ENCODE measurements around the gene TNFRSF18.

TNFRSF18 gene

GRCh38 chr1:1226566-1227362 is 20.4 kb upstream of the TNFRSF18 start:
- no peak overlapping the region for H3K4me3 Mint-ChIP-seq
- no peak overlapping the region for H3K27ac Mint-ChIP-seq
- DNase-seq (ENCODE audit: low spot score in 2 of 2) (no peak), ATAC-seq (ENCODE audit: low read depth) (no peak)
- peaks cover 17% of the 10 kb centered on the region for H3K4me1 Mint-ChIP-seq
- no peaks in the 10 kb centered on the region for H3K9me3 Mint-ChIP-seq
- no peaks in the 10 kb centered on the region for H3K27me3 Mint-ChIP-seq
- H3K36me3 Mint-ChIP-seq = peaks cover 27% of the 10 kb centered on the region

- no peak for ATAC-seq (ENCODE audit: low read depth)
- Mint-ChIP-seq H3K4me3 (no peak overlapping the region), H3K27ac (no peak overlapping the region), H3K4me1 (peaks cover 17% of the 10 kb centered on the region), H3K9me3 (no peaks in the 10 kb centered on the region), H3K27me3 (no peaks in the 10 kb centered on the region), H3K36me3 (peaks cover 30% of the 10 kb centered on the region)
- no peak for DNase-seq (ENCODE audit: low spot score in 2 of 2)
Observed at GRCh38 chr1:1225913-1226312, 19.5 kb upstream of the TNFRSF18 start.

GRCh38 chr1:1225238-1225845 is 18.9 kb upstream of the TNFRSF18 start:
- H3K27ac Mint-ChIP-seq = no peak overlapping the region
- H3K36me3 Mint-ChIP-seq = peaks cover 33% of the 10 kb centered on the region
- H3K9me3 Mint-ChIP-seq = no peaks in the 10 kb centered on the region

GRCh38 chr1:1223891-1224290 is 17.5 kb upstream of the TNFRSF18 start:
- H3K9me3 Mint-ChIP-seq = no peaks in the 10 kb centered on the region
- no peak overlapping the region for H3K27ac Mint-ChIP-seq
- no peak overlapping the region for H3K4me3 Mint-ChIP-seq
- no peaks in the 10 kb centered on the region for H3K27me3 Mint-ChIP-seq
- ATAC-seq (ENCODE audit: low read depth) (no peak), DNase-seq (ENCODE audit: low spot score in 2 of 2) (no peak)
- peaks cover 32% of the 10 kb centered on the region for H3K36me3 Mint-ChIP-seq
- peaks cover 6% of the 10 kb centered on the region for H3K4me1 Mint-ChIP-seq

More at GRCh38 chr1:1225238-1225845, 18.9 kb upstream of the TNFRSF18 start:
- no peak overlapping the region for H3K4me3 Mint-ChIP-seq
- H3K4me1 Mint-ChIP-seq = peaks cover 13% of the 10 kb centered on the region
- DNase-seq (ENCODE audit: low spot score in 2 of 2) = no peak
- ATAC-seq (ENCODE audit: low read depth) = no peak
- no peaks in the 10 kb centered on the region for H3K27me3 Mint-ChIP-seq

GRCh38 chr1:1223321-1223720 is 16.9 kb upstream of the TNFRSF18 start:
- no peak for DNase-seq (ENCODE audit: low spot score in 2 of 2)
- peaks cover 33% of the 10 kb centered on the region for H3K36me3 Mint-ChIP-seq

GRCh38 chr1:1222575-1223225 is 16.3 kb upstream of the TNFRSF18 start:
- Mint-ChIP-seq H3K9me3 (no peaks in the 10 kb centered on the region), H3K4me1 (peaks cover 6% of the 10 kb centered on the region), H3K27ac (no peak overlapping the region), H3K4me3 (no peak overlapping the region), H3K27me3 (no peaks in the 10 kb centered on the region), H3K36me3 (peaks cover 34% of the 10 kb centered on the region)
- ATAC-seq (ENCODE audit: low read depth) (no peak), DNase-seq (ENCODE audit: low spot score in 2 of 2) (no peak)

More at GRCh38 chr1:1223321-1223720, 16.9 kb upstream of the TNFRSF18 start:
- no peak overlapping the region for H3K4me3 Mint-ChIP-seq
- no peaks in the 10 kb centered on the region for H3K9me3 Mint-ChIP-seq
- no peaks in the 10 kb centered on the region for H3K27me3 Mint-ChIP-seq
- H3K27ac Mint-ChIP-seq = no peak overlapping the region
- peaks cover 6% of the 10 kb centered on the region for H3K4me1 Mint-ChIP-seq
- no peak for ATAC-seq (ENCODE audit: low read depth)

- H3K27ac Mint-ChIP-seq = no peak overlapping the region
- H3K27me3 Mint-ChIP-seq = no peaks in the 10 kb centered on the region
- peaks cover 6% of the 10 kb centered on the region for H3K4me1 Mint-ChIP-seq
- H3K4me3 Mint-ChIP-seq = no peak overlapping the region
- no peaks in the 10 kb centered on the region for H3K9me3 Mint-ChIP-seq
- ATAC-seq (ENCODE audit: low read depth) (no peak), DNase-seq (ENCODE audit: low spot score in 2 of 2) (no peak)
- H3K36me3 Mint-ChIP-seq = peaks cover 34% of the 10 kb centered on the region
Observed at GRCh38 chr1:1221887-1222574, 15.6 kb upstream of the TNFRSF18 start.

- Mint-ChIP-seq H3K4me3 (no peak overlapping the region), H3K9me3 (no peaks in the 10 kb centered on the region), H3K27ac (no peak overlapping the region), H3K36me3 (peaks cover 29% of the 10 kb centered on the region), H3K27me3 (no peaks in the 10 kb centered on the region), H3K4me1 (peaks cover 3% of the 10 kb centered on the region)
- DNase-seq (ENCODE audit: low spot score in 2 of 2) = no peak
- no peak for ATAC-seq (ENCODE audit: low read depth)
Observed at GRCh38 chr1:1220197-1220596, 13.8 kb upstream of the TNFRSF18 start.

- DNase-seq (ENCODE audit: low spot score in 2 of 2) (no peak), ATAC-seq (ENCODE audit: low read depth) (no peak)
- no peaks in the 10 kb centered on the region for H3K27me3 Mint-ChIP-seq
- H3K9me3 Mint-ChIP-seq = no peaks in the 10 kb centered on the region
- peaks cover 27% of the 10 kb centered on the region for H3K36me3 Mint-ChIP-seq
- H3K4me3 Mint-ChIP-seq = no peak overlapping the region
- H3K27ac Mint-ChIP-seq = peak overlapping the region; percentile 28
- peaks cover 10% of the 10 kb centered on the region for H3K4me1 Mint-ChIP-seq
Observed at GRCh38 chr1:1219341-1219740, 12.9 kb upstream of the TNFRSF18 start.

GRCh38 chr1:1218524-1219200 is 12.3 kb upstream of the TNFRSF18 start:
- Mint-ChIP-seq H3K4me3 (no peak overlapping the region), H3K27ac (no peak overlapping the region), H3K36me3 (peaks cover 24% of the 10 kb centered on the region)

GRCh38 chr1:1217621-1218523 is 11.5 kb upstream of the TNFRSF18 start:
- H3K4me3 Mint-ChIP-seq = no peak overlapping the region
- ATAC-seq (ENCODE audit: low read depth) = peak; percentile 12

More at GRCh38 chr1:1218524-1219200, 12.3 kb upstream of the TNFRSF18 start:
- Mint-ChIP-seq H3K27me3 (no peaks in the 10 kb centered on the region), H3K9me3 (no peaks in the 10 kb centered on the region), H3K4me1 (peaks cover 12% of the 10 kb centered on the region)
- DNase-seq (ENCODE audit: low spot score in 2 of 2) = no peak
- no peak for ATAC-seq (ENCODE audit: low read depth)

GRCh38 chr1:1216770-1217620 is 10.6 kb upstream of the TNFRSF18 start:
- no peak overlapping the region for H3K4me3 Mint-ChIP-seq
- no peak for ATAC-seq (ENCODE audit: low read depth)
- H3K27ac Mint-ChIP-seq = peak overlapping the region; percentile 77
- H3K4me1 Mint-ChIP-seq = peaks cover 12% of the 10 kb centered on the region
- peaks cover 14% of the 10 kb centered on the region for H3K36me3 Mint-ChIP-seq
- no peak for DNase-seq (ENCODE audit: low spot score in 2 of 2)
- H3K27me3 Mint-ChIP-seq = no peaks in the 10 kb centered on the region
- no peaks in the 10 kb centered on the region for H3K9me3 Mint-ChIP-seq

More at GRCh38 chr1:1217621-1218523, 11.5 kb upstream of the TNFRSF18 start:
- Mint-ChIP-seq H3K27me3 (no peaks in the 10 kb centered on the region), H3K9me3 (no peaks in the 10 kb centered on the region), H3K27ac (no peak overlapping the region), H3K4me1 (peaks cover 12% of the 10 kb centered on the region), H3K36me3 (peaks cover 18% of the 10 kb centered on the region)
- DNase-seq (ENCODE audit: low spot score in 2 of 2) = no peak

Data from memory B cell (primary cell).